MM.1S (cell line): Measurements from ENCODE around the gene ARHGAP31.

Experiments
- CTCF ChIP-seq: fragments of 300-600 bp; sonication (generic); IDR thresholded peaks from 2 replicates; pipeline ENCODE4 v1.5.1; 2016; ENCODE audit warnings: antibody characterized with exemption, low read length, mixed read lengths
- EZH2 ChIP-seq: fragments of 300-600 bp; sonication (generic); optimal IDR thresholded peaks from 2 replicates; pipeline ENCODE3; 2017; ENCODE audit warnings: low read depth, mild to moderate bottlenecking, antibody characterized with exemption, low read length, mixed read lengths
- EZH2phosphoT487 ChIP-seq: fragments of 300-600 bp; sonication (generic); IDR thresholded peaks from 2 replicates; pipeline ENCODE4 v1.6.1; 2018; ENCODE audit warnings: antibody characterized with exemption, low read length

- TF ChIP-seq CTCF (no peak), EZH2 (no peak), EZH2phosphoT487 (no peak)
Measured at GRCh38 chr3:119331661-119332060, 37.5 kb downstream of the ARHGAP31 start.
